CD4-positive, alpha-beta T cell (primary cell): Measurements from ENCODE around the gene IKBKG. TPM values are rescaled to one million over a fixed set of nuclear protein-coding genes. Genes with fewer than 3 reads are reported as not detected.

Experiments used
- ATAC-seq: fragments of 200-7000 bp; cut with Tn5 transposase; one replicate; pipeline ENCODE4 v1.10.0; 2022; ENCODE audit warnings: mild to moderate bottlenecking; ENCODE audit not compliant: poor library complexity
- CTCF ChIA-PET: fragments of 350-600 bp; sonication (Branson Sonifier 250); formaldehyde crosslinking; loops from one replicate; lab custom pipeline; 2021; ENCODE audit warnings: antibody characterized with exemption, inconsistent platforms; lab: Charles Lee
- POLR2A ChIA-PET: fragments of 350-600 bp; sonication (Branson Sonifier 250); formaldehyde crosslinking; loops from one replicate; lab custom pipeline; 2021; ENCODE audit warnings: antibody characterized with exemption, inconsistent platforms; lab: Charles Lee
- DNase-seq, 14 experiments: peaks; one replicate each; pipeline ENCODE4 v3.0.0-alpha.2; 2013 to 2020; ENCODE audit warnings: mixed read lengths in 2 of 14
- H3K27ac ChIP-seq, 2 donors: one replicate each; pipeline versions ENCODE4 v1.5.1 to v1.7.0; 2013; ENCODE audit warnings: low read length in 2 of 2, low read depth in 1 of 2, mild to moderate bottlenecking in 1 of 2
- H3K27me3 ChIP-seq, 2 experiments: 1 replicate in 1 of 2; 2 replicates in 1 of 2; pipeline versions ENCODE4 v1.6.1 to v1.7.0; 2013; ENCODE audit warnings: low read length in 2 of 2, control low read depth in 1 of 2, mild to moderate bottlenecking in 1 of 2, moderate library complexity in 1 of 2; ENCODE audit not compliant: insufficient read depth in 2 of 2, control insufficient read depth in 1 of 2
- H3K36me3 ChIP-seq: one replicate; pipeline ENCODE4 v1.6.1; 2013; ENCODE audit warnings: low read length, control low read depth; ENCODE audit not compliant: insufficient read depth
- H3K4me1 ChIP-seq: one replicate; pipeline ENCODE4 v1.6.1; 2013; ENCODE audit warnings: low read length, control low read depth; ENCODE audit not compliant: insufficient read depth
- H3K4me3 ChIP-seq: one replicate; pipeline ENCODE4 v1.5.1; 2013; ENCODE audit warnings: mild to moderate bottlenecking, low read length, moderate library complexity
- H3K9me3 ChIP-seq, 2 experiments: 1 replicate in 1 of 2; 2 replicates in 1 of 2; pipeline versions ENCODE4 v1.6.1 to v1.7.0; 2013; ENCODE audit warnings: low read length in 2 of 2, mild to moderate bottlenecking in 2 of 2, control low read depth in 1 of 2, moderate library complexity in 1 of 2; ENCODE audit not compliant: control insufficient read depth in 1 of 2, insufficient read depth in 1 of 2
- H3K27ac Mint-ChIP-seq: one replicate; pipeline ENCODE4 v1.8.0; 2020; ENCODE audit warnings: mixed read lengths
- H3K27me3 Mint-ChIP-seq: one replicate; pipeline ENCODE4 v1.8.0; 2021; ENCODE audit warnings: mixed read lengths
- H3K36me3 Mint-ChIP-seq: one replicate; pipeline ENCODE4 v1.8.0; 2021; ENCODE audit warnings: low read depth, mixed read lengths
- H3K4me1 Mint-ChIP-seq: one replicate; pipeline ENCODE4 v1.8.0; 2021; ENCODE audit warnings: low read depth, mixed read lengths
- H3K4me3 Mint-ChIP-seq: one replicate; pipeline ENCODE4 v1.8.0; 2020; ENCODE audit warnings: mild to moderate bottlenecking, mixed read lengths
- H3K9me3 Mint-ChIP-seq: one replicate; pipeline ENCODE4 v1.8.0; 2020; ENCODE audit warnings: mixed read lengths
- CTCF ChIP-seq: fragments of 200-600 bp; IDR thresholded peaks from one replicate; pipeline ENCODE4 v1.8.0; 2022; ENCODE audit warnings: antibody characterized with exemption, mild to moderate bottlenecking
- intact Hi-C, 2 experiments: fragments of 100-400 bp; cut with DNase I in 1 of 2; cut with micrococcal nuclease in 1 of 2; formaldehyde crosslinking; loops; one replicate each; pipeline versions ENCODE4 v1.15.1 to v1.9.0; 2023 to 2025; cut with DNase I, micrococcal nuclease
- total RNA-seq, 174 experiments: library from RNA in 2 of 174; stranded (reverse) in 2 of 174; gene quantifications; one replicate each; pipeline ENCODE4 v1.2.3 and lab custom pipeline; 2021 to 2026

IKBKG gene
- total RNA-seq, 2 experiments from 2014 or later: 26.2 to 27.2 TPM

GRCh38 chrX:154515090-154515965 is 32.1 kb upstream of the IKBKG start:
- ChIA-PET CTCF (no interaction called here), POLR2A (interaction anchor here (0.8 to 3.8 kb wide), 12 partner anchors 11 to 146 kb away, joined by 3 to 35 read pairs (median 4); partner anchors contain the start of genes LAGE3, RPL10, SLC10A3 and UBL4A)
- Histone ChIP-seq H3K4me3 (peak overlapping the region; percentile 78), H3K27me3 (no peaks in the 10 kb centered on the region), H3K36me3 (no peaks in the 10 kb centered on the region), H3K4me1 (peaks cover 46% of the 10 kb centered on the region), H3K9me3 (no peaks in the 10 kb centered on the region), H3K27ac (peak overlapping the region; percentile 41 to 76)
- Mint-ChIP-seq H3K4me3 (peak overlapping the region; percentile 86), H3K9me3 (no peaks in the 10 kb centered on the region), H3K27ac (peak overlapping the region; percentile 81), H3K27me3 (no peaks in the 10 kb centered on the region), H3K4me1 (peaks cover 27% of the 10 kb centered on the region), H3K36me3 (peaks cover 15% of the 10 kb centered on the region)
- intact Hi-C loops: loop anchor here in 1 of 2 experiments (5.0 kb wide), 1 partner anchor 38 kb away; the partner anchor contains the start of gene LAGE3
- TF ChIP-seq CTCF: no peak
- DNase-seq (peak in 5 of 14 experiments; percentile 11 to 58 (median 36)), ATAC-seq (no peak)

- H3K4me3 ChIP-seq: peak within 1 kb of the TSS; percentile 78
- Mint-ChIP-seq H3K4me3 (peak within 1 kb of the TSS; percentile 89), H3K27ac (peak within 1 kb of the TSS; percentile 91), H3K36me3 (peaks cover 11% of the 10 kb centered on the region), H3K9me3 (no peaks in the 10 kb centered on the region), H3K4me1 (peaks cover 22% of the 10 kb centered on the region), H3K27me3 (no peaks in the 10 kb centered on the region)
- TF ChIP-seq CTCF: no peak
- H3K9me3 ChIP-seq: no peaks in the 10 kb centered on the region
- DNase-seq (peak; percentile 88 to 95 (median 92)), ATAC-seq (peak; percentile 95)
- peak within 1 kb of the TSS; percentile 41 to 76 for H3K27ac ChIP-seq
- CTCF ChIA-PET: interaction anchor here (2.5 kb wide), 1 partner anchor 11 kb away, joined by 8 read pairs; no protein-coding TSS in a partner anchor
- H3K27me3 ChIP-seq: no peaks in the 10 kb centered on the region
- H3K36me3 ChIP-seq: no peaks in the 10 kb centered on the region
- H3K4me1 ChIP-seq: peaks cover 44% of the 10 kb centered on the region
- POLR2A ChIA-PET: interaction anchor here (0.6 to 3.8 kb wide), 18 partner anchors 11 to 419 kb away, joined by 3 to 35 read pairs (median 3); partner anchors contain the start of genes FLNA, LAGE3, RPL10 and SLC10A3
- intact Hi-C loops: loop anchor here in 1 of 2 experiments (2.0 to 5.0 kb wide), 3 partner anchors 17 to 39 kb away; partner anchors contain the start of gene LAGE3
Measured at GRCh38 chrX:154515966-154516655, 31.3 kb upstream of the IKBKG start, which contains the start of gene FAM3A. Gene FAM3A (minus strand): TSS chrX:154516232. CDS start chrX:154515772, 460 bp downstream.

GRCh38 chrX:154516656-154517100 is 30.7 kb upstream of the IKBKG start:
- POLR2A ChIA-PET: interaction anchor here (0.6 to 3.8 kb wide), 14 partner anchors 10 to 420 kb away, joined by 3 to 35 read pairs (median 4); partner anchors contain the start of genes FLNA, LAGE3, RPL10 and SLC10A3

More at GRCh38 chrX:154516656-154517100, 30.7 kb upstream of the IKBKG start:
- Mint-ChIP-seq H3K9me3 (no peaks in the 10 kb centered on the region), H3K27me3 (no peaks in the 10 kb centered on the region), H3K27ac (peak overlapping the region; percentile 91), H3K4me3 (peak overlapping the region; percentile 89), H3K4me1 (peaks cover 21% of the 10 kb centered on the region), H3K36me3 (peaks cover 10% of the 10 kb centered on the region)
- Histone ChIP-seq H3K4me3 (peak overlapping the region; percentile 62), H3K9me3 (no peaks in the 10 kb centered on the region), H3K27me3 (no peaks in the 10 kb centered on the region), H3K4me1 (peaks cover 39% of the 10 kb centered on the region), H3K27ac (peak overlapping the region; percentile 35 to 44), H3K36me3 (no peaks in the 10 kb centered on the region)
- intact Hi-C loops: loop anchor here in 1 of 2 experiments (2.0 to 5.0 kb wide), 3 partner anchors 16 to 39 kb away; partner anchors contain the start of gene LAGE3
- CTCF ChIA-PET: interaction anchor here (2.5 kb wide), 1 partner anchor 10 kb away, joined by 8 read pairs; no protein-coding TSS in a partner anchor
- peak; percentile 18 for ATAC-seq
- peak in 3 of 14 experiments; percentile 24 to 56 (median 50) for DNase-seq
- TF ChIP-seq CTCF: no peak
